ENCODE data around the gene SNX22. TPM values are rescaled to one million over a fixed set of nuclear protein-coding genes. Genes with fewer than 3 reads are reported as not detected.
A peak's percentile ranks its signal among the peaks of the same experiment; 100 is the strongest.

Gene SNX22
- polyA plus RNA-seq, 5 donors = 1.9 to 3.1 (median 2.8) TPM

- no peak for DNase-seq
Measured at GRCh38 chr15:64193971-64194370, 42.4 kb downstream of the SNX22 start.

GRCh38 chr15:64197425-64197824 lies 45.9 kb downstream of the SNX22 start:
- peak; percentile 18 to 24 for DNase-seq

- no peak for DNase-seq
Measured at GRCh38 chr15:64205202-64205601, 53.7 kb downstream of the SNX22 start.

Other genes starting within 250 kb of the SNX22 start
- gene DAPK2, start 105.2 kb upstream of the SNX22 start, polyA plus RNA-seq (ENCODE audit: insufficient read depth in 1 of 5, insufficient read length in 5 of 5, low replicate concordance in 1 of 5) = 10 to 100 TPM; 19.2 to 27.5 (median 21.7) TPM
- 10 to 100 TPM; 49.5 to 84.9 (median 64.0) TPM for gene CIAO2A, start 57.9 kb upstream of the SNX22 start, polyA plus RNA-seq (ENCODE audit: insufficient read depth in 1 of 5, insufficient read length in 5 of 5, low replicate concordance in 1 of 5)
- 100 to 1,000 TPM; 103 to 138 (median 127) TPM for gene SNX1, start 55.7 kb upstream of the SNX22 start, polyA plus RNA-seq (ENCODE audit: insufficient read depth in 1 of 5, insufficient read length in 5 of 5, low replicate concordance in 1 of 5)
- gene PPIB, start 11.3 kb downstream of the SNX22 start, polyA plus RNA-seq (ENCODE audit: insufficient read depth in 1 of 5, insufficient read length in 5 of 5, low replicate concordance in 1 of 5) = 100 to 1,000 TPM; 475 to 712 (median 538) TPM
- gene CSNK1G1, start 204.4 kb downstream of the SNX22 start, polyA plus RNA-seq (ENCODE audit: insufficient read depth in 1 of 5, insufficient read length in 5 of 5, low replicate concordance in 1 of 5) = 10 to 100 TPM; 12.2 to 20.3 (median 18.1) TPM
- gene PCLAF, start 229.7 kb downstream of the SNX22 start, polyA plus RNA-seq (ENCODE audit: insufficient read depth in 1 of 5, insufficient read length in 5 of 5, low replicate concordance in 1 of 5) = 10 to 100 TPM; 25.5 to 93.4 (median 47.3) TPM
- 10 to 100 TPM; 36.1 to 44.2 (median 41.6) TPM for gene TRIP4, start 236.1 kb downstream of the SNX22 start, polyA plus RNA-seq (ENCODE audit: insufficient read depth in 1 of 5, insufficient read length in 5 of 5, low replicate concordance in 1 of 5)

All from right lung (tissue), 5 donors.